PC-9 (cell line): ENCODE measurements around the gene DDI1. TPM values are rescaled to one million over a fixed set of nuclear protein-coding genes. Genes with fewer than 3 reads are reported as not detected.

ENCODE experiments used
- BruUV-seq: library from RNA; stranded (reverse); fragments of 400-500 nt; replicated peaks from 2 replicates; lab custom pipeline; 2021; lab: Mats Ljungman, UMichigan
- CTCF ChIA-PET: fragments of 300-600 bp; sonication (Branson Sonifier 250); formaldehyde crosslinking; loops from one replicate; lab custom pipeline; 2022; ENCODE audit warnings: antibody characterized with exemption; lab: Charles Lee
- POLR2A ChIA-PET: fragments of 300-600 bp; sonication (Branson Sonifier 250); formaldehyde crosslinking; loops from one replicate; lab custom pipeline; 2022; ENCODE audit warnings: antibody characterized with exemption; ENCODE audit not compliant: unreplicated experiment; lab: Charles Lee
- DNase-seq, 2 experiments: peaks; one replicate each; pipeline versions ENCODE4 v3.0.0 to v3.0.0-alpha.2; 2015 to 2022; ENCODE audit warnings: mixed read lengths in 1 of 2
- H2AFZ ChIP-seq: fragments of 200-600 bp; sonication (generic); 2 replicates; pipeline ENCODE4 v1.8.1; 2017; ENCODE audit warnings: antibody characterized with exemption
- H3F3A ChIP-seq: fragments of 200-600 bp; sonication (generic); 2 replicates; pipeline ENCODE4 v1.8.1; 2017; ENCODE audit warnings: antibody characterized with exemption, mild to moderate bottlenecking, low read depth; ENCODE audit not compliant: insufficient read depth
- H3K27ac ChIP-seq: fragments of 200-600 bp; sonication (generic); 2 replicates; pipeline ENCODE4 v1.6.1; 2016; ENCODE audit warnings: mixed run types
- H3K27me3 ChIP-seq: fragments of 200-600 bp; sonication (generic); 2 replicates; pipeline ENCODE4 v1.6.1; 2016; ENCODE audit warnings: low read depth, mixed run types; ENCODE audit not compliant: insufficient read depth
- H3K36me3 ChIP-seq: fragments of 200-600 bp; sonication (generic); 2 replicates; pipeline ENCODE4 v1.6.1; 2016; ENCODE audit warnings: low read depth, mixed run types
- H3K4me1 ChIP-seq: fragments of 200-600 bp; sonication (generic); replicated peaks from 2 replicates; pipeline ENCODE4 v1.6.1; 2016; ENCODE audit warnings: mixed run types; ENCODE audit not compliant: insufficient read depth
- H3K4me2 ChIP-seq: fragments of 200-600 bp; sonication (generic); 2 replicates; pipeline ENCODE4 v1.6.1; 2017; ENCODE audit warnings: mixed run types
- H3K4me3 ChIP-seq: fragments of 200-600 bp; sonication (generic); 2 replicates; pipeline ENCODE4 v1.6.1; 2016; ENCODE audit warnings: mixed run types
- H3K79me2 ChIP-seq: fragments of 200-600 bp; sonication (generic); 2 replicates; pipeline ENCODE4 v1.6.1; 2017; ENCODE audit warnings: low read depth, mixed run types
- H3K9me2 ChIP-seq: fragments of 200-600 bp; sonication (generic); 2 replicates; pipeline ENCODE4 v1.8.1; 2017; ENCODE audit warnings: mild to moderate bottlenecking; ENCODE audit not compliant: insufficient read depth
- H3K9me3 ChIP-seq: fragments of 200-600 bp; sonication (generic); 2 replicates; pipeline ENCODE4 v1.8.1; 2016; ENCODE audit warnings: low read depth; ENCODE audit not compliant: insufficient read depth
- H4K20me1 ChIP-seq: fragments of 200-600 bp; sonication (generic); 2 replicates; pipeline ENCODE4 v1.8.1; 2017; ENCODE audit not compliant: insufficient read depth
- CTCF ChIP-seq: fragments of 200-600 bp; sonication (generic); conservative IDR thresholded peaks from 2 replicates; pipeline ENCODE4 v1.6.1; 2017; ENCODE audit warnings: mixed run types, antibody characterized with exemption, mild to moderate bottlenecking, moderate library complexity
- EZH2 ChIP-seq: fragments of 200-600 bp; sonication (generic); IDR thresholded peaks from 2 replicates; pipeline ENCODE4 v1.8.0; 2017; ENCODE audit warnings: antibody characterized with exemption, low read depth
- intact Hi-C: fragments of 100-400 bp; cut with micrococcal nuclease; formaldehyde crosslinking; loops from one replicate; pipeline ENCODE4 v1.10.0; 2022; ENCODE audit not compliant: unreplicated experiment
- total RNA-seq: library from RNA; stranded (reverse); gene quantifications from 2 replicates; pipeline ENCODE4 v1.2.3, GENCODE V29; 2021

Gene DDI1
- total RNA-seq, 1 experiment from 2014 or later, result not detected

GRCh38 chr11:104000798-104001197 is 35.6 kb upstream of the DDI1 start:
- Histone ChIP-seq H2AFZ (no peak overlapping the region), H3K36me3 (no peaks in the 10 kb centered on the region), H4K20me1 (no peaks in the 10 kb centered on the region), H3K4me1 (peaks cover 10% of the 10 kb centered on the region; the same call in 1 of the 2 replicates), H3F3A (peaks cover 6% of the 10 kb centered on the region; the same call in 1 of the 2 replicates), H3K27ac (no peak overlapping the region), H3K9me2 (no peaks in the 10 kb centered on the region), H3K9me3 (no peaks in the 10 kb centered on the region; the same call in 1 of the 2 replicates), H3K4me2 (no peak overlapping the region), H3K79me2 (no peaks in the 10 kb centered on the region), H3K4me3 (no peak overlapping the region), H3K27me3 (no peaks in the 10 kb centered on the region)
- BruUV-seq, result no TSS peak
- intact Hi-C loops, result no loop called here
- no peak for DNase-seq
- POLR2A ChIA-PET, result no interaction called here
- TF ChIP-seq EZH2 (no peak), CTCF (no peak)
- CTCF ChIA-PET, result no interaction called here

GRCh38 chr11:104001561-104002056 is 34.8 kb upstream of the DDI1 start:
- Histone ChIP-seq H3F3A (peaks cover 8% of the 10 kb centered on the region; the same call in 1 of the 2 replicates), H3K4me2 (no peak overlapping the region), H3K79me2 (no peaks in the 10 kb centered on the region), H3K36me3 (no peaks in the 10 kb centered on the region), H2AFZ (no peak overlapping the region), H3K4me3 (no peak overlapping the region), H3K9me3 (no peaks in the 10 kb centered on the region; the same call in 1 of the 2 replicates), H3K9me2 (no peaks in the 10 kb centered on the region), H3K4me1 (peaks cover 13% of the 10 kb centered on the region; the same call in 1 of the 2 replicates), H3K27ac (no peak overlapping the region), H4K20me1 (no peaks in the 10 kb centered on the region), H3K27me3 (no peaks in the 10 kb centered on the region)
- no peak for DNase-seq
- ChIA-PET CTCF (no interaction called here), POLR2A (no interaction called here)
- TF ChIP-seq CTCF (no peak), EZH2 (no peak)
- intact Hi-C loops, result no loop called here
- no TSS peak for BruUV-seq

- Histone ChIP-seq H3K4me2 (no peak overlapping the region), H3K9me3 (no peaks in the 10 kb centered on the region; the same call in 1 of the 2 replicates), H3K79me2 (no peaks in the 10 kb centered on the region), H2AFZ (no peak overlapping the region), H3K27me3 (no peaks in the 10 kb centered on the region), H3K27ac (no peak overlapping the region), H3F3A (peaks cover 8% of the 10 kb centered on the region; the same call in 1 of the 2 replicates), H4K20me1 (no peaks in the 10 kb centered on the region), H3K4me1 (peaks cover 13% of the 10 kb centered on the region; the same call in 1 of the 2 replicates), H3K9me2 (no peaks in the 10 kb centered on the region), H3K4me3 (no peak overlapping the region), H3K36me3 (no peaks in the 10 kb centered on the region)
- no peak for DNase-seq
- ChIA-PET POLR2A (no interaction called here), CTCF (no interaction called here)
- intact Hi-C loops, result no loop called here
- no TSS peak for BruUV-seq
- TF ChIP-seq EZH2, result no peak
- no peak for TF ChIP-seq CTCF
These were observed 32.9 kb upstream of the DDI1 start for GRCh38 chr11:104003491-104003890.
